Stimulated activated CD4-positive, alpha-beta T cell treated with anti-CD3 and anti-CD28 coated beads, Interleukin-12 subunit alpha, Interleukin-12 subunit beta, amount 100 ng/mL, for 24 hours (primary cell): ENCODE results near the gene OVOL1.

Source experiments
- DNase-seq, 2 experiments: peaks; one replicate each; pipeline ENCODE4 v3.0.0-alpha.2; 2020; ENCODE audit warnings: low read depth in 2 of 2

The OVOL1 gene

GRCh38 chr11:65777821-65778361, 9.0 kb upstream of the OVOL1 start:
- no peak for DNase-seq

- DNase-seq: no peak
Measured at GRCh38 chr11:65778431-65778900, 8.4 kb upstream of the OVOL1 start.

GRCh38 chr11:65778901-65779668, 7.8 kb upstream of the OVOL1 start:
- no peak for DNase-seq

GRCh38 chr11:65779669-65779918, 7.3 kb upstream of the OVOL1 start:
- no peak for DNase-seq

- peak; percentile 63 to 76 for DNase-seq
Measured at GRCh38 chr11:65779919-65780769, 6.7 kb upstream of the OVOL1 start.

- DNase-seq: peak; percentile 51 to 61
Measured at GRCh38 chr11:65780770-65781151, 6.1 kb upstream of the OVOL1 start, which contains the start of gene AP5B1. Gene AP5B1 (minus strand): TSS chr11:65780976. CDS start chr11:65780591, 385 bp downstream.

GRCh38 chr11:65781152-65781961, 5.5 kb upstream of the OVOL1 start:
- DNase-seq: no peak

- no peak for DNase-seq
Measured at GRCh38 chr11:65781962-65782815, 4.7 kb upstream of the OVOL1 start.

- no peak for DNase-seq
Measured at GRCh38 chr11:65782816-65783228, 4.0 kb upstream of the OVOL1 start.

- no peak for DNase-seq
Measured at GRCh38 chr11:65785319-65786007, 1.4 kb upstream of the OVOL1 start.

- DNase-seq: no peak
Measured at GRCh38 chr11:65786008-65786785, 666 bp upstream of the OVOL1 start.

- no peak for DNase-seq
Measured at GRCh38 chr11:65787649-65788622, 1.1 kb downstream of the OVOL1 start.

- DNase-seq: no peak
Measured at GRCh38 chr11:65788821-65789220, 2.0 kb downstream of the OVOL1 start.

GRCh38 chr11:65789230-65790103, 2.6 kb downstream of the OVOL1 start:
- no peak for DNase-seq

GRCh38 chr11:65790104-65790901, 3.4 kb downstream of the OVOL1 start:
- no peak for DNase-seq

GRCh38 chr11:65790902-65791650, 4.2 kb downstream of the OVOL1 start:
- no peak for DNase-seq
